GM12872 (cell line): ENCODE results near the gene SP110.

Source experiments
- TF ChIP-seq, protein P1 (sequence below): IDR thresholded peaks from 3 replicates; pipeline ENCODE4 v1.5.1; 2011; ENCODE audit warnings: low read depth, mild to moderate bottlenecking, low read length, moderate library complexity; ENCODE audit not compliant: insufficient read depth

SP110 gene

GRCh38 chr2:230178546-230179485, 41.0 kb downstream of the SP110 start:
- TF ChIP-seq, protein P1, sequence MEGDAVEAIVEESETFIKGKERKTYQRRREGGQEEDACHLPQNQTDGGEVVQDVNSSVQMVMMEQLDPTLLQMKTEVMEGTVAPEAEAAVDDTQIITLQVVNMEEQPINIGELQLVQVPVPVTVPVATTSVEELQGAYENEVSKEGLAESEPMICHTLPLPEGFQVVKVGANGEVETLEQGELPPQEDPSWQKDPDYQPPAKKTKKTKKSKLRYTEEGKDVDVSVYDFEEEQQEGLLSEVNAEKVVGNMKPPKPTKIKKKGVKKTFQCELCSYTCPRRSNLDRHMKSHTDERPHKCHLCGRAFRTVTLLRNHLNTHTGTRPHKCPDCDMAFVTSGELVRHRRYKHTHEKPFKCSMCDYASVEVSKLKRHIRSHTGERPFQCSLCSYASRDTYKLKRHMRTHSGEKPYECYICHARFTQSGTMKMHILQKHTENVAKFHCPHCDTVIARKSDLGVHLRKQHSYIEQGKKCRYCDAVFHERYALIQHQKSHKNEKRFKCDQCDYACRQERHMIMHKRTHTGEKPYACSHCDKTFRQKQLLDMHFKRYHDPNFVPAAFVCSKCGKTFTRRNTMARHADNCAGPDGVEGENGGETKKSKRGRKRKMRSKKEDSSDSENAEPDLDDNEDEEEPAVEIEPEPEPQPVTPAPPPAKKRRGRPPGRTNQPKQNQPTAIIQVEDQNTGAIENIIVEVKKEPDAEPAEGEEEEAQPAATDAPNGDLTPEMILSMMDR: no peak

- TF ChIP-seq, protein P1: no peak
Observed at GRCh38 chr2:230176996-230177395, 42.8 kb downstream of the SP110 start.

- TF ChIP-seq, protein P1: no peak
Observed at GRCh38 chr2:230174466-230174865, 45.3 kb downstream of the SP110 start.

- TF ChIP-seq, protein P1: no peak
Observed at GRCh38 chr2:230172852-230173251, 46.9 kb downstream of the SP110 start.

DNA sequence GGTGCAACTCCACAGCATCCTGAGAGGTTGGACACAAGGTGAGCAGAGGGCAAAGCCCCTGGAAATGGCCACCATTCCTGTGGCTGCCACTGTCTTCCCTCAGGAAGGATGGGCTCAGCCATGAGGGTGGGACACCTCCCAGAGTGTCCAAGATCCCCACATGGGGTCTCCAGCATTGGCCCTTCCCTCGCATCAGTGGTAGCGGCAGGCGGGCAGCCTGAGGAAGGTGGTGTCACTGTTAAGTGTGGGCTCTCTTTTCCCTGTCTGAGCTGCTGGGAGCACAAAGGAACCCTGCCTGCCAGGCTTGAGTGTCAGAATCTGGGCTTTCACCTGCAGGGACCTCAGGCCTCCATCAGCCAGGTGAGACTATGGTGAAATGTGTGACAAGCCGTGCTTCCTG, 47.6 kb downstream of the SP110 start:
- TF ChIP-seq, protein P1: no peak

DNA sequence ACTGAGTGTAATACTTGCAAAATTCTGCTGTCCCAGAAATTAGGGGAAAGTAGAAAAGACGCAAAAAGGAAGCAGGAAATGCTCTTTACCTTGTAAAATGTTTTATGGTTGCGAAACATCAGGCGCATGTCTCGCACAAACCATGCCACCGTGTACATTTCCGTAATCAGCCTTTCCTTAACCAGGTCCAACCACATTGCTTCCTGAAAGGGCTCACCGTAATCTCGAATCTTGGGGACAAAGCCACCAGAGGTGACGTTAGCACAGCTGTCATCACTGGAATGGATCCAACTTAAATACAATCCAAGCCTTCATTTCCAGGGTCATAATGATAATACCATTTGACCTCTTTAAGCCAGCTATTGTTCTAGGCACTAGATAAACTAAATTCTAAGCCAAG, 49.3 kb downstream of the SP110 start:
- TF ChIP-seq, protein P1: no peak

DNA sequence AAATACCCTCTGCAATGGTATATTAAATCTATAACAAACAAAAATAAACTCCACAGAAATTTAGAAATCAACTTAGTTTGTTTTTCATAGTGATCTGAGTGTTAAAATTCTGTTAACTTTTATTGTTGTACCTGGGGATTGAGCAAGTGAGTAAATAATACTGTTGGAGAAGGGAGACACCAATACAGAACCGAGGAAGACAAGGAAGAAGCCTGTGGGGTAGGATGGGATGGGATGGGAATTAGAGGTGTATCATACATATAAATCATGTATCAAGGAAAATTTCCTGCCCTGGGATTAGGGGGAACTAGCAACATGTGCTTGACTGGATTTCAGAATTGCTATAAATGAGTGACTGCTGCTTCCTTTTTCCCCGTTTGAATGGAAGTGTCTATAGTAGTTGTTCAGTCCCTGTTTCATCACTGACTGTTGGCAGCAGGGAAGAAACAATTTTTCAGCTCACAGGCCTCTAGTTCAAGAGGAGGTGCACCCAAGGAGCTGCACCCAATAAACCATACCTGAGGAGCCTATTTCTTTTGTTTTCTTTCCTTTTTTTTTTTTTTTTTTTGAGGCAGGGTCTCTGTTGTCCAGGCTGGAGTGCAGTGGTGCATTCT, 53.1 kb downstream of the SP110 start:
- TF ChIP-seq, protein P1: no peak
